ENCODE results near the gene UGT1A10.

UGT1A10 gene

DNA sequence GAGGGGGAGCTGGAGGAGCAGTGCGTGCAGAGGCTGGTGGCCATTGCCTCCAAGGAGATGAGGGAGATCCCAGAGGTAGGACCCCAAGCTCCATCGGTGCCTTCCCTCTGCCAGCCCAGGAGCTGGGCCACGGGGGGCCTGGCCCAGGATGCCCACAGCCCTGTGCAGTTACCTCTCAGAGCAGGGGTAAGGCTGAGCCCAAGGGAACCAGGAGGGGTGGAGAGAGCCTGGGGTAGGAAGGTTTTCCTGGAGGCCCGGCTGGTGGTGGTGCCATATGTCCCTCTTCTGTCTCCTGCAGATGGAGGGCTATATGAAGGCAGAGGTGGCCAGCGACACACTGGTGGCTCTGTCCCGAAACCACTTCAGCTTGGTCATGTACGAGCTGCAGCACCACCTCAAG is 153.3 kb downstream of the UGT1A10 start:
- no peak for DNase-seq

DNA sequence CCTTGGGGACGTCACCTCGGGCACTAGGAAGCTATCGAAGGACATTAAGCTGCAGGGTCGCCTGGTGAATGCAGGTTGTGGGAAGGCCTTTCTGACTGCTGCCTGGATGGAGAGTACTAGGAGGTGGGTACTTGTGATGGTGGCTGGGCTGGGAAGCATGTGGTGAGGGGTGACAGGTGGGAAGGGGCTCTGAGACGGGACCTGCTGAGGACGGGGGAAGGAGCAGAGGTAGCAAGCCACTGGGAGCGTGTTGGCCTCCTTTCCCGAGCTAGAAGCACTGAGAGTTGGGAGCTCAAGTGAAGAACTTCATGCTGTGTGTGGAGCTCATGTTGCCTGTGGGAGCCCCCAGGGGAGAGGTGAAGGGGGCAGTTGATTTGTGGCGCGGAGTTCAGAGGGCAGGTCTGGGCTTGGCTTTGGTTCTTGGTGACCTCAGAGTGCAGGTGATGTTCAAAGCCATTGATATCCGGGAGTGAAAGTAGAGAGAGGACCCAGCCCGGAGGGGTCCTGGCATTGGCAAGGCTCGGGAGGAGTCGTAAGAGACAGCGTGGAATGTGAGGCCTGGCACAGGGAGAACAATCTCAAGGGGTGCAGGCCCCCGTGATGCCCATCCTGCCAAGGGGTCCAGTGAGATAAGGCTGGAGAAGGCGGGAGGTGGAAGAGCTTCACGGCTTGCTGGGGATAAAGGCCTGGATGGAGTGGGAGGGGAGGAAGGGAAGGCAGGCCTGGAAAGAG is 155.1 kb downstream of the UGT1A10 start:
- no peak for DNase-seq

DNA sequence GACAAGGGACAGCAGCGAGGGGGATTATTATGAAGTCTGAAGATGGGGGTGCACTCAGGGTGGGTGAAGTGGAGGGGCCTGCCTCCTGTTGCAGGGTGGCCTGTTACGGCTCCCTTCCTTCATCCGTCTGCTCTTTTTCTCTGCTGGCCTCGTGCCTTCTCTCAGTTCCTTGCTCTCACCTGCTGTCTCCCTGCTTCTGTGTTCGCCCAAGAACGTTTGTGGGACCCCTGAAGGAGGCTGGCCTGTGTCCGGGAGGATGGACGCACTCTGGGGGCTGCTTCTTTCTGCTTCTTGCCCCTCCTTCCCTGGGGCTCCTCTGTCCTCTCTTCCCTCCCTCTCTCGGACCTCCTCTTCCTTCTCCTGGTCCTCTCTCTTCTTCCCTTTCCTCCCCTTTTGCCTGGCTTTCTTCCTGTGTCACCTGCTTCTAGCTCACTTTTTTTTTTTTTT is 155.7 kb downstream of the UGT1A10 start:
- no peak for DNase-seq

DNA sequence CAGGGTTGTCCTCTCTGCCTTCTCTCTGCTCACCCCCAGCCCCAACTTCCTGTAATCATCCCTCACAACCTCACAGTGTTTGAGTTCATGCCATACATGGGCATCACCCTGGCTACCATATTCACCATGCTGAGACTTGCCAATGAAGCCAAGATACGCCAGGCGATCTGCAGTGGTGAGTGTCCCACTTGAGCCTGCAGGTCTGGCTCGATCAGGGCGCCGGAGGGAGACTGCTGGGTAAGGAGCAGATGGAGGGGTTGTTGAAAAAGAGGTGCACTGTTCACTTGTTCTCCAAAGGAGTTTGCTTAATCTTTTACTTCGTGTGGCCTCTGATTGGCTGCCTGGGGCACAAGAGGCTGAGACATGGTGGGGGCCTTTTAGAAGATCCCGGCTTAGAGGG is 156.5 kb downstream of the UGT1A10 start:
- DNase-seq = no peak

DNA sequence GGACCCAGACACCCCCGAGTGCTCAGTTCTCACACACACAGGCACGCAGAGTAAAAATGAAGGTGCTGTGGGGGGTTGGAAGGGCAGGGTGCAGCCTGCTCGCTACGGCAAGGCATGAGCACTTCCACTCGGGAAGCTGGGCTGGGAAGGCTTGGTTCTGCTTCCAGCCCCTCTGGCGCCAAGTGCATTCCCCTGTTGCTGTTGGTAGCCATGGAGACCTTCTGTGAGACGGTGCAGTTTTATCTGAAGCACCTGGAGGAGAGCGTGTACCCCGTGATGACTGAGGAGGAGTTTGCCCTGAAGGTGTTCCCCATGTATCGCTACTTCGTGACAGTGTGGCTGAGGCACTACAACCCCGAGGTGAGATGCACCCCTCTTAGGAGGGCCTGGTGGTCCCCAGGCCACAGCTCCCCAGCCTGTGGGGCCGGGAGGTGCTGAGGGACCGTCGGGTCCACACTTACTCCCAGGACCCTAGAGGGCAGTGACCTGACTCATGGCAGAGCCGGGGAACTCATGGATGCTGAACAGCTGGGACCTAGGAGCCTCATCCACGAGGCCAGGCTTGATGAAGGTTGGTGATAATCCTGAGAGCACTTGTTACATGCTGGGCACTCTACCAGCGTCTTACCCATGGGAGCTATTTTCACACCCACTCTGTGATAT is 157.3 kb downstream of the UGT1A10 start:
- no peak for DNase-seq

DNA sequence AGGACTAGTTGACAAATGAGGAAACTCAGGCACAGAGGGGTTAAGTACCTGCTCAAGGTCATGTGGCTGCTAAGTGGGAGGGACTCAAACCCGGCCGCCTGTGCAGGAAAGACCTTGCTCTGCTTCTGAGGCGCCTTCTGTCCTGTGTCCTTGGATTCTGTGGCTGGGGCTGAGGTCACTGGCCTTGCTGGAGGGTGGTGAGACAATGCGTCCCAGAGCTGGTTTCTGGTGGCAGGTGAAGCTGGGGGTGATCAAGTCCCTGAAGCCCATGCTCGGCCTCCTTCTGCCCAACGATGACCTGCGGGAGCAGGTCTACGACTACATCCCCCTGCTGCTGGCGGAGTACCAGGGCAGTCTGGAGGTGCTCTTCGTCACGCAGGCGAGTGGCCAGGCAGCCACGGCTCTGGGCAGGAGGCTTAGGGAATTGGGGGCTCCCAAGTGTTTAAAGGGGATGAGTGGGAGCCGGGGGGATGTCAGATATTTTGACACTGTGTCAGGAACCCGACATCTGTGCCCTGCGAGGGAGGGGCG is 157.9 kb downstream of the UGT1A10 start:
- no peak for DNase-seq

DNA sequence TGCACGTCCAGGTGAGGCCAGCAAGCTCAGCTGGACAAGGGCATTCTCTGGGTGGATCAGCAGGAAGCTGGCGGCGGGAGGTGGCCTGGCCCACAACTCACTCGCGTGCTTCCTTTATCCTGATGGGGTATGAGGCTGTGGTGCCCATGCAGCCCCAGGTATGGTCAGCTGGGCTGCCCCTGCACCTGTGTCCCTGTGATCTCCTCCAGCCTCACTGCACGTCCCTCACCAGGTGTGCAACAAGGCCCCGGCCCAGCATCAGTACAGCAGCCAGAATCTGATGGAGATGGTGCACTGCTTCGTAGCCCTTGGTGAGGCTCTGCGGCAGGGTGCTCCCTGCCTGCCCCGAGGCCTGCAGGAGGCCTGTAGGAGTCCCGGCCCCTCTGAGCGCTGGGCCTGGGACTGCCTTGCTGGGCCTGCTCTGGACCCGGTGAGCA is 159.5 kb downstream of the UGT1A10 start:
- DNase-seq = no peak

DNA sequence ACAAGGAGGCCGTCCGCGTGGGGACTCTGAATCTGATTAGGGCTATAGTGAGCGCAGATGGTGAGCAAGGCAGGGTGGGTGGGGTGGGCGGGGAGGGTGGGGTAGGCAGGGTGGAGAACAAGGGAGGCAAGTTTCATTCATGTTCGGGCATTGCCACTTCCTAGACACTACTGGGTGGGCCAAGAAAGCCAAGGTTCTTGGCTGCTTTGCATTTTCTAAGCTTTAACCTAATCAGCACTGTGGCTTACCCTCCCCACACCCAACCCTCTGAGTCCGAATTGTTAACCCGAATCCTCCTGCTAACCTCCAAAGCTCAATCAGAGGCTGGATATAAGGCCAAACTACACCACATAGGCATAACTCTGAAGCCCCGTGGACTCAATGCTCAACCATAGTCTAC is 160.0 kb downstream of the UGT1A10 start:
- DNase-seq = no peak

DNA sequence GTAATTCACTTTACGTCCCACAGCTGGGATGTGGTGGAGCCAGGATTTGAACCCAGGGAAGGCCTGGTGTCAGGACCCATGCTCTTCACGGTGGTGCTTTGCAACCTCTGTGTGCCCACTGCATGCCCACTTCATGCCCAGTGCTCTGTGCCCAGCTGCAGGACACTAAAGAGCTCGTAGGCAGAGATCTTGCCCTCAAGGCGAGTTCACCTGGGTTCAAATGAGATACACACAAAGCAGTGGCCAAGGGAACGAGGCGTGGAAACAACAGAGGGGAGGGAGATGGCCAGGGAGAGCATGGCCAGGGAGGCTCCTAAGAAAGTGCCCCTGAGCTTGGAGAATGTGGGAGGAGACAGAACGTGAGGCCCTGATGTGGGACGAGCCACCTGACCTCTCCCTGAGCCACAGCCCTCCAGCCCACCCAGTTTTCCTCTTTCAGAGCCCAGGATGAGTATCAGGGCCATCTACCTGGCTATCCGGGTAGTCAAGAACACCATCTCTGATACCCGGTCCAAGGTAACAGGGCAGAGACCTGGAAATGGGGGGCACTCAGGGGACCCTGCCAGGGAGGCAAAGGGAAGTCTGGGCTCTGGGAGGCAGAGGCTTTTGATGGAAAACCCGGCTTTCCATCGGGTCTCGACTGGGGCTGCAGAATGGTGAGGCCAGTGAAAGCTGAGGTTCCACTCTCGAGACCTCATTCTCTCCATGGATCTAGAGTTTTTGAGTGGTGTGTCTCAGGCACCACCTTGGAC is 162.3 kb downstream of the UGT1A10 start:
- no peak for DNase-seq

DNA sequence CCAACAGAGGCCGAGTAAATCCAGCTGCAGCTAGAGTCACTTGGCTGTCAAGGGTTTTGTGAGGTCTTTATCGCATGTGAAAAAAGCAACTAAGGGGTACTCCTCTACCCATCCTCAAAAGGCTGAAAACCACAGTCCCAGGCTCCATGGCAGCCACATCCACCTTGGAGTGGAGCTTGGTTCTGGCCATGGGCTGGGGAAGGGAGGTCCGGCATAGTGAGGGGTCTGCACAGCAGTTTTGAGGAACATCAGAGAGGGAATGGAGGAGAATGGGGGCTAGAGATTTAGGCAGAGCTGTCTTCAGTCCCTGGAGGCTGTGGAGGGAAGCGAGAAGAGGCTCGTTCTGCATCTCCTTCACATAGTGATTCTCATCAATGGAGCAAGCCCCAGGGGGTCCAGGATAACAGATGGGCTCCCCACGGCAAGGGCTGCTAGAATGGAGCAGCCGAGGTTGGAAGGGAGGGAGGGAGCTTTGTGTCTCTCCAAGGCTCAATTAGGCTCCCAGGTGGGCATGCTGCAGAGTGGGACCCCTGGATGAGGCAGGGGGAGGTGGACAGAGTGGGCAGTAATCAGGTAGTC is 162.9 kb downstream of the UGT1A10 start:
- no peak for DNase-seq

DNA sequence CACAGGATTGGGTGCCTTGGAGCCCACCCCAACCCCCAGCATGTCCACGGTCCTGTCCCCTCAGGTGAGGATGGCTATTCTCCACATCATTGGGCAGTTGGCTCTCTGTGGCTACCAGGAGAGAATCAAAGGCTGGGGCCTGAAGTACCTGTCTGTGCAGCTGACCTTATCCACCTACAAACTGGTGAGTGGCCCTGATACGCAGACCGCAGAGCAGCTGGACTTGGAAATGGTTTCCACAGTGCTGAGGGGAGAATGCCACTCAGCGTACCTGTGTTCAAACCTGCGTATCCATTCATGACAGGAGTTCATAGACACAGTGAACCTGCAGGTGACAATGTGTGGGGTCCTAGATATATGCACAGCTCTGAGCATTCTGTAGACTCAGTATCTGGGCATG is 163.5 kb downstream of the UGT1A10 start:
- no peak for DNase-seq

DNA sequence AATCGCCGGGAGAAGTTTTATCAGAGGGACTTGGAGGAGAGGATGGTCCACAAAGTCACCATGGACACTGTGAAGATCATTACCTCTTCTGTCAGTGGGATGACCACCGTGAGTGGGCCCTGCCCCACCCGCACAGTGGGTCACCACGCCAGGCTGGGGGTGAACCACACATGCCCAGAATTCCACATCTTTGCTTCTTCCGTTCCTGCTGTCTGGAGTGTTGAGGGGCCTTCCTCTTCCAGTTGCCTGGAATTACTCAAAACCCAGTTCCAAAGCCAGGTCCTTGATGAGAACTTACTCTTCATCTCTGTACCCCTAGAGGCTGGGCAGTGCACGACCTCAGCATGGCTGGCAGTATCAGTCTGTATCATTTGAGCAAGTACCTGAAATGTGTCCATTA is 164.0 kb downstream of the UGT1A10 start:
- DNase-seq = no peak

DNA sequence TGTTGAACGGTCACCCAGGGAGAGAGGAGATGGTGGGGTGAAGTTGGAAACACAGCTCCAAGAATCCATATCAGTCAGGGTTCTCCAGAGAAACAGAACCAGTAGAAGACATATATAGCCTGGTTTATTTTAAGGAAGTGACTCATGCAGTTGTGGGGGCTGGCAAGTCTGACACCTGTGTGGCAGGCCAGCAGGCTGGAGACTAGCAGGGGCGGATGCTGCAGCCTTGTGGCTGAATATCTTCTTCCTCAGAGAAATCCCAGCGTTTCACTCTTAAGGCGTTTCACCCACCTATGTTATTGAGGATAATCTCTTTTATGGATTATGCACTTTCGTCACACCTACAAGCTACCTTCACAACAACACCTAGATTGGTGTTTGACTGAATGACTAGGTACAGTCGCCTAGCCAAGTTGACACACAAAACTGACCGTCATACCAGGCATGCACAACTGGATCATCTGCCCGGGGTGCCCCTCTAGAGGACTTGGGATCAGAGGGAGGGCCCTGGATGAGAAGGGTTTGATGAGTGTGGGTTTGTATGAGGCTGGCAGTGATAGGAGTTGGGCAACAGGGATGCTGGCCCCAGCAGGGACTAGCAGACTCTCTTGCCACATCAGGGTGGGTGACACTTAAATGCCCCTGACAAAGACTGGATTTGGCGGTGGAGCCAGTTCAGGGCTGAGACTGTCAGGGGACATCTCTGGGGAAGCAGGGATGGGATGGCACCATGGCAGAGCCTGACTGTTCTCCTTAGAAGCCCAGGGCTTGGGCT is 165.3 kb downstream of the UGT1A10 start:
- no peak for DNase-seq

DNA sequence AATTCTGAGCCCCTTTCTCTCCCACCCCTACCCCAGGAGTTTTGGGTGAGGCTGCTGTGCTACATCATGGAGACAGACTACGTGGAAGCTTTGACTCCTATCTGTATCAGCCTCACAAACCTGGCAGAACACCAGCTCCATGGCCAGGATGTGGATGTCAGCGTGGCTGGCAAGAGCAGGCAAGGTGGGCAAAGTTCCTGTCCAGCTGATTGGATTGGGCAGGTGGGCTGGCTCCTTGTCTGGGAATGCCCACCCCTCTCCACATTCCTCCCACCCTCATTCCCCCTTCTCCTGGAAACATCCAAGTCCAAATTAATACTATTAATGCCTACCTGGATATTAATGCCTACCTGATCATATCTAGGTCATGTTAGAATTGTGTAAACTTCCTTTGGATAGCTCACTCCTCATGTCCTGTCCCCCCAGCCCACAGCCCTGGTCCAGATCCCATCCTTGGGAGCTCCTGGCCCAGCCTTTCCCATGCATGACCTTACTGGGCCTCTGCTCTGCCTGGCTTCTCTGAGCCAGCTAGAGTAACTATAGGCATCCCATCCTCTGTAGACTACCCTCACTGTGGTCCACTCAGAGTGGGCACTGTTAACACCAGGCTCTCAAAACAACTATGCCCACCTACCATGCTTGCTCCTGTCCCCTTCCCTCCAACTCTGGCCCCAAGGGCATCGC is 166.0 kb downstream of the UGT1A10 start:
- no peak for DNase-seq

DNA sequence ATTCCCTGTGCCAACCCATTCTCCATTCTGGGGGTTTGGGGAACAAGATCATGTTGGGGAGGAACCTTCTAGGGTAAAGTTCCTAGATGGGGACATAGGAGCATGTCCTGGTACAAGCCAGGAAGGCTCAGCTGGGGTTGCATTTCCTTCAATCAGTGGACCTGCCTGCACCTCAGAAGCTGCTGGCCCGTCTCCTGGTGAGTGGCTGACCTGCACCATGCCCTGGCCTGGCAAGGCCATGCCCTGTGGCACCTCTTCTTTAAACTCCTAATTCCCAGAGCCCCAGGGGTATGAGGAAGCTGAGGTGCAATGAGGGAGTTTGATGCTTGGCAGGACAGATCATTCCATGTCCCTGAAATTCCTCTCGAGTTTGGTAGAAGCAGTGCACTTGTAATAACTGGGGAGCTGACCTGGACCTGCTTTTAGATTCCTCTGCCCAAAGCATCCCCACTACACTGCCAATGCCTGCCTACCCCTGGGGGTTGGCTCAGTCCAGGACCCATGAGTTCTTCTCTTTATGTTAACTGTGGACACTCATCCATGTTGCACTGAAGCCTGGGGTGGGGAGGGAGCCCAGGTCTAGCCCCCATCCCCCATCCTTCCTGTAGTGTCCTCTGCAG is 167.2 kb downstream of the UGT1A10 start:
- DNase-seq = no peak

DNA sequence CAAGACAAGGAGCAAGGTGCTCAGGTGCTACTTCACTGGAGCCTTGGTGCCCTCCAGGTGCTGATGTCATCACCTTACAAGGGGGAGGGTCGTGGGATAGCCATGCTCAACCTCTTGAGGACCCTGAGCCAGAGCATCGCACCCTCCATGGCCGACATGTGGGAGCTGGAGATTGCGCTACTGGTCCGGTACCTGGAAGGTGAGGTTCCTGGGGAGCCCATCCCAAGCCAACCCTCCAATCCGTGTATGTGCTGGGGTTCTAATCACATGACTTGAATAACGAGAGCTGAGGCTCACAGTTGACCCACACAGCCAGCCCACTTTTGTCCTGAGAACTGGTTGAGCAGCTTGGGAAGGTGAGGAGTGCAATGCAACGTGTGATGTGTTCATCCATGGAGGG is 167.7 kb downstream of the UGT1A10 start:
- no peak for DNase-seq

DNA sequence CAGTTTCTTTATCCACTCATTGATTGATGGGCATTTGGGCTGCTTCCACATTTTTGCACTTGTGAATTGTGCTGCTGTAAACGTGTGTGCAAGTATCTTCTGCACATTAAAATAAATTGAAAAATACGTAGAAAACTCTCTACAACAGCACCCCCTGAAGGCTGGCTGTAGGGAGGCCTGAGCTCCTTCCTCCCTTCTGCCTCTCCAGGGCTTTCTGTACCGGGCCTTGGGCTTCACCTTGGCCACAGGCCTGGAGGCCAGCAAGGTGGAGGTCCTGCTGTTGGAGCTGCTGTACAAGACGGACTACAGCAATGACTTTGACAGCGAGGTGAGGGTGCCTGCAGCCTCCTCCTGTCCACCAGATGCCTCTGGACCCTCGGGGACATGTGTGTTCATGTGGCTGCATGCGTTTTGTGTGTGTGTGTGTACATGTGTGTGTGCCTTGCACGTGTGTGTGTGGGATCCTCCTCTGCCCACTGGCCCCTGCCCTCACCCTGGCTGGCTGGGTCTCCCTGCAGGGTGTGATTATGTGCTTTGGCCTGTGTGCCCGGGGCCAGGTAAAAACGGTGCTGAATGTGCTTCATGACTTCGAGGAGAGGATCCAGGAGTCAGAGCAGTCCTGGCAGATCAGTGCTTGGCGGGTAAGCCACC is 171.1 kb downstream of the UGT1A10 start:
- no peak for DNase-seq

DNA sequence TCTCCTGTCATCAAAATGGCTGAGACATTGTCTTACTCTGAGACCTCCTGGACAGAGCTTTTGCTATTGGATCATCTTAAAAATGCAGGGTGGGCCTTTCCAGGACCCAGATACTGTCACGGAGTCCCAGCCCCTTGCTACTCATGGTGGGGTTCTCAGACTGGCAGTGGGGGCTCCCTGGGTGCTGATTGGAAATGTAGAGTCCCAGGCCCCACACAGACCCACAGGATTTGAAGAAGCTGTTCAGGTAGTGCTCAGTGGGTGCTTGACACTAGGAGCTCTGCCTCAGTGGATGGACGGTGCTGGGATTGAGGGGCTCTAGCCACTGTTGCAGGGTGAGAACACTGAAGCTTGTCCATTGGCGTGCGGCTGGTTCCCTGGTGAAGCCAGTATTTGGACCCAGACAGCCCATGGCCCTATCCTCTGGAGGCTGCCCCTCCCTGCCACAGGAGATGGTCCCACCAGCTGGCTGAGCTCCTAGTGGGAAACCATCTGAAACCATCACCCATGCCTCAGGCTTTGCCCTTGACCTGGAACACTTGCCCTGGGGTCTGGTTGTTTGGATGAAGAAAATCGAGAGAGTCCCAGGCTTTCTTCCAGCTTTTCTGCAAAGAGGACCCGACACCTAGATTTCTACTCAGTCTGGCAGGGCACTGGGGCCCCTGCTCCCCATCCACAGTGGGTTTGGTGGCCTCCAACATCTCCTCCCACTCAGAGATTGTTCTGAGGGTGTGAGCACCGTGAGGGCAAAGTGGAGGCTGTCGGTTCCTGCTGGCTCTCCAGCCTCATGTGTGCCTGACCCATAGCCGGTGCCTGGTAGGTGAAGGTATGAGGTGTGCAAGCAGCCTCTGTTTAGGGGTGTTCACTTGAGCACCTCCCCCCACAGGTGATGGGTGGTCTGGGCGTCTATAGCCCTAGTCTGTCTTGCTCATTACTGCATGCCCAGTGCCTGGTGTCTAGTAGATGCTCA is 172.0 kb downstream of the UGT1A10 start:
- no peak for DNase-seq

DNA sequence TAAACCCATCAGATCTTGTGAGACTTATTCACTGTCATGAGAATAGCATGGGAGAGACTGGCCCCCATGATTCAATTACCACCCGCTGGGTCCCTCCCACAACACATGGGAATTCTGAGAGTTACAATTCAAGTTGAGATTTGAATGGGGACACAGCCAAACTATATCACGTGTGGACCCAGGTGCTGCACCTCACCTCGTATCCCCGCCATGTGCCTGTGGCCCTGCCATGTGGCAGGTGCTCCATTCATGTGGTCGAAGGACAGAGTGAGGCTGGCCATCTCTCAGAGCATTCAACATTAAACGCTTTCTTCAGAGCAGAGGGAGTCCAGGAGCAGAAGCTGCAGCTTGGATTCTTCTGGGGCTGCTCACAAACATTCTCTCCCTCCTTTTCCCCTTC is 174.1 kb downstream of the UGT1A10 start:
- DNase-seq = no peak

DNA sequence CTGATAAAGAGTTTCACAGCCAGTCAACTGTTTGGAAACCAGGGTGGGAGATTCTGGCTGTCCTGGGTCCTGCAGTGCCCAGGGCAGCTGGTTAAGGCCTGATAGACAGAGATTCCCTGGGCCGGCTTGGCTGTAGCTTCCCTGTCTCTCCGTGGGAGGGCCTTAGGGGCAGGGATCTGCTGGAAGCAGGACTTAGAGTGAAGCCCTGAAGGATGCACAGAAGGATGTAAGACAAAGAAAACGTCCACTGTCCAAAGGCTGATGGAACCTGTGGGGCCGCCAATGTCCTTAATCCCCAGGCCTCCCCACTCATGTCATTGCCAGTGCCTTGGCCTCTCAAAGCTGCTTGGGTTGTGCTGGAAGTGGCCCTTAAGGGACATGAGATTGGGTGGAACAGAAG is 174.8 kb downstream of the UGT1A10 start:
- DNase-seq = no peak

Data from CD4-positive, alpha-beta T cell treated with Interleukin-15 for 1 hour (primary cell).